Peyer's patch (tissue), 4 donors: ENCODE measurements around the gene CAPZA2. TPM values are rescaled to one million over a fixed set of nuclear protein-coding genes. Genes with fewer than 3 reads are reported as not detected.
"Not testable (repeated sequence)": the region's sequence is repeated elsewhere in the genome, so short reads cannot be mapped to it uniquely, and the experiment has no call there.

ENCODE experiments used
- DNase-seq, 3 donors: peaks; one replicate each; pipeline ENCODE4 v3.0.0-alpha.2; 2017 to 2019
- H3K27ac ChIP-seq, 4 donors: fragments of 200-600 bp; sonication (generic); one replicate each; pipeline ENCODE4 v1.5.1; 2016 to 2019
- H3K27me3 ChIP-seq, 2 donors: fragments of 200-600 bp; sonication (generic); one replicate each; pipeline ENCODE4 v1.5.1; 2019
- H3K36me3 ChIP-seq, 3 donors: fragments of 200-600 bp; sonication (generic); one replicate each; pipeline ENCODE4 v1.5.1; 2016 to 2019
- H3K4me1 ChIP-seq, 4 donors: fragments of 200-600 bp; sonication (generic); one replicate each; pipeline ENCODE4 v1.5.1; 2016 to 2019
- H3K4me3 ChIP-seq, 4 donors: fragments of 200-600 bp; sonication (generic); 1 replicate in 3 of 4; 2 replicates in 1 of 4; pipeline ENCODE4 v1.5.1; 2016 to 2019; ENCODE audit warnings: mild to moderate bottlenecking in 1 of 4
- H3K9me3 ChIP-seq, 4 donors: fragments of 200-600 bp; sonication (generic); one replicate each; pipeline ENCODE4 v1.5.1; 2016 to 2019; ENCODE audit warnings: mild to moderate bottlenecking in 1 of 4
- POLR2A ChIP-seq, 2 donors: fragments of 450-650 bp; IDR thresholded peaks; one replicate each; pipeline ENCODE4 v1.5.1; 2017; ENCODE audit warnings: antibody characterized with exemption in 2 of 2, mild to moderate bottlenecking in 2 of 2, moderate library complexity in 2 of 2
- total RNA-seq, 4 donors: library from RNA; depleted of rRNA; stranded (reverse); fragments of >200 nt; gene quantifications; one replicate each; pipeline ENCODE4 v1.1.0, GENCODE V29; 2016
- TF ChIP-seq, protein P1 (sequence below), 6 experiments: fragments of 450-650 bp in 4 of 6; fragments of 200-600 bp in 2 of 6; sonication (generic) in 1 of 6; IDR thresholded peaks; one replicate each; pipeline ENCODE4 v1.5.1; 2017 to 2019; ENCODE audit warnings: antibody characterized with exemption in 6 of 6, mild to moderate bottlenecking in 3 of 6, moderate library complexity in 1 of 6

CAPZA2 gene
- total RNA-seq: 100 to 1,000 TPM in 2 of 4 donors, 10 to 100 TPM in 2; 53.1 to 133 (median 97.2) TPM

DNA sequence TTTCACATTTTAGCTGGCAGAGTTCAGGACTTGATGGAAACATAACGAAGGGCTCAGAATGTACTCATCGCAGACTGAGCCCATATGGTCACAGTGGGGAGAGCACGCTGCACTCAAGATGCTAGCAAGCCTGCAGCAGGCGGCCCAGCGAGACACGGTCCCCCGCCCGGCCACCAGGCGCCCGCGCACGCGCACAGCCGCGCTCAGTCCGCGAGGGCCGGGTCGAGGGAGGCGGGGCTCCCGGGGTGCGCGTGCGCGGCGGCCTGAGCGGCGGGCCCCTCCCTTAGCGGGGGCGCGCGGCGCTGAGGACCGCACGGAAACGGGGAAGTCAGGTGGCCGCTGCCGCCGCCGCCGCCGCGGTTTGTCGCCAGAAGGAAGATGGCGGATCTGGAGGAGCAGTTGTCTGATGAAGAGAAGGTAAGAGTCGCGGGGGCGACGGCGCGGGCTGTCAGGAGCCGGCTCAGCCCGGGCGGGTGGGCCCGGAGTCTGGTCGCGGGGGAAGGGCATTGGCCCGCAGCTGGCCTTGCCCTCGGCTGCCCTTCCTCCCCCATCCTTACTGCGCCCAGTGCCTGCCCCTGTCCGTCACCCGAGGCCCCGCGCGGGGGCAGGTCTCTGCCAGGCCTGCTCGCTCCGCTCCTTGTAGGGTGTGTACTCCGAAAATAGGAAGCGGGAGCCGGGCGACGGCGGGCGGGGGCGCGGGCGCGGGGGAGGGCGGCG is at the start of gene CAPZA2:
TSS of gene CAPZA2 (plus strand) at position 354 of the 717 bp plus-strand sequence. CDS start at position 379, 25 bp downstream.
- peak within 1 kb of the TSS; percentile 80 to 100 (median 88) for H3K4me3 ChIP-seq
- H3K27me3 ChIP-seq: no peaks in the 10 kb centered on the region
- no peaks in the 10 kb centered on the region for H3K36me3 ChIP-seq
- H3K9me3 ChIP-seq: no peaks in the 10 kb centered on the region
- TF ChIP-seq, protein P1, sequence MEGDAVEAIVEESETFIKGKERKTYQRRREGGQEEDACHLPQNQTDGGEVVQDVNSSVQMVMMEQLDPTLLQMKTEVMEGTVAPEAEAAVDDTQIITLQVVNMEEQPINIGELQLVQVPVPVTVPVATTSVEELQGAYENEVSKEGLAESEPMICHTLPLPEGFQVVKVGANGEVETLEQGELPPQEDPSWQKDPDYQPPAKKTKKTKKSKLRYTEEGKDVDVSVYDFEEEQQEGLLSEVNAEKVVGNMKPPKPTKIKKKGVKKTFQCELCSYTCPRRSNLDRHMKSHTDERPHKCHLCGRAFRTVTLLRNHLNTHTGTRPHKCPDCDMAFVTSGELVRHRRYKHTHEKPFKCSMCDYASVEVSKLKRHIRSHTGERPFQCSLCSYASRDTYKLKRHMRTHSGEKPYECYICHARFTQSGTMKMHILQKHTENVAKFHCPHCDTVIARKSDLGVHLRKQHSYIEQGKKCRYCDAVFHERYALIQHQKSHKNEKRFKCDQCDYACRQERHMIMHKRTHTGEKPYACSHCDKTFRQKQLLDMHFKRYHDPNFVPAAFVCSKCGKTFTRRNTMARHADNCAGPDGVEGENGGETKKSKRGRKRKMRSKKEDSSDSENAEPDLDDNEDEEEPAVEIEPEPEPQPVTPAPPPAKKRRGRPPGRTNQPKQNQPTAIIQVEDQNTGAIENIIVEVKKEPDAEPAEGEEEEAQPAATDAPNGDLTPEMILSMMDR (IDR thresholded peaks at IDR 0.05): peak; percentile 14 to 95 (median 88)
- TF ChIP-seq POLR2A (IDR thresholded peaks at IDR 0.05): peak; percentile 37 to 77
- DNase-seq: peak; percentile 86 to 96 (median 95)
- peaks cover 0 to 25% (median 1%) of the 10 kb centered on the region in 4 donors for H3K4me1 ChIP-seq
- H3K27ac ChIP-seq: peak within 1 kb of the TSS; percentile 91 to 100 (median 96)

DNA sequence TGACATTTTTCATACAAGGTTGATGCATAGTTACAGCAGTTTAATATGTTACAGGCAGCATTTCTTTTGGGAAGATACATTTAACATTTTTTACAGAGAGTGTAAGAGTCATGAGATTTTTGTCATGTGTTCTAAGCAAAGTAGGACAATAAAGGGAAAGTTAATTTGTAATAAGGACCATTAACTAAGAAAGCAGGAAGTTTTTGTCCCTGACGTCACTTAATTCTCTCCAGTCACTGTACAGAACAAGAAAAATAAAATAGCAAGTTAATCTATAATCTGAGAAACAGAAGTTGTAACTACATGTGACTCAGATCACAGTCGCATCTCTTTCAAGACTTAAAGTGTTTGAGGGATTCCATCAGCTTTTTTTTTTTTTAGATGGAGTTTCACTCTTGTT is 49.5 kb upstream of the CAPZA2 start:
- no peak for DNase-seq
- no peak for TF ChIP-seq POLR2A (IDR thresholded peaks at IDR 0.05)
- TF ChIP-seq, protein P1 (IDR thresholded peaks at IDR 0.05): no peak
- Histone ChIP-seq H3K9me3 (no peaks in the 10 kb centered on the region), H3K4me3 (no peak overlapping the region), H3K27ac (peak overlapping the region in 2 of 4 donors; percentile 12 to 35), H3K36me3 (no peaks in the 10 kb centered on the region), H3K27me3 (no peaks in the 10 kb centered on the region), H3K4me1 (peaks cover 0 to 9% (median 1%) of the 10 kb centered on the region in 4 donors)

DNA sequence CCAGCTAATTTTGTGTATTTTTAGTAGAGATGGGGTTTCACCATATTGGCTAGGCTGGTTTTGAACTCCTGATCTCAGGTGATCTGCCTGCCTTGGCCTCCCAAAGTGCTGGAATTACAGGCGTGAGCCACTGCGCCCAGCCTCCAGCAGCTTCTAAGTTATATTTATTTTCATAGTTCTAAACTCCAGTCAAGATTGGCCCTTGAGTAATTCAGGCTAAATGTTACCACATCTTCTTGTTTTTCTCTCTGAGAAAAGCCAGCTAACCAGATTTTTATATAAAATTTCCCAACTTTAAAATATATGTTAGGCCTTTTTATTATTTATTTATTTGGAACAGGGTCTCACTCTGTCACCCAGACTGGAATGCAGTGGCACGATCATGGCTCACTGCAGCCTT is 49.0 kb upstream of the CAPZA2 start:
- not testable (repeated sequence) for H3K4me3 ChIP-seq, H3K27ac ChIP-seq, H3K36me3 ChIP-seq, DNase-seq, H3K4me1 ChIP-seq, H3K27me3 ChIP-seq, H3K9me3 ChIP-seq

DNA sequence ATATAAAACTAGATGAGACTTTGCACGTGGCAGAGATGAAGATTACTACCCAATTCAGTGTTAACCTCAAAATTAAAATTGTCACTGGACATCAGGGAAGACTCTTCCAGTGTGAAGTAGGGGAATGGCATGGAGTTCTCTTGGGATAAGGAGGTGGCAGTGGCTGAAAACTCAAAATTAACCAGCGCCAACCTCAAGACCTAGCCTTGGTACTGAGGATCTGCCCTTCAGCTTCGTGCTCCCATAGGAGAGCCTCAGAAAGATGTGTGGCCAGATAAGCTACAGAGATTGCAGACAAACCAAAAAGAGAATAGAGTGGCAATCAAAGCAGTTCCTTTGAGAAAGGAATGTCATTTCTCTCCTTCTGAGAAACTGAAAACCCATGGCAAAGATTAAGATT is 47.3 kb upstream of the CAPZA2 start:
- Histone ChIP-seq H3K27me3 (no peaks in the 10 kb centered on the region), H3K36me3 (no peaks in the 10 kb centered on the region), H3K9me3 (no peaks in the 10 kb centered on the region), H3K4me3 (no peak overlapping the region), H3K4me1 (peaks cover 0 to 2% (median 0%) of the 10 kb centered on the region in 4 donors), H3K27ac (no peak overlapping the region)
- DNase-seq: no peak
- no peak for TF ChIP-seq POLR2A (IDR thresholded peaks at IDR 0.05)
- TF ChIP-seq, protein P1 (IDR thresholded peaks at IDR 0.05): no peak

DNA sequence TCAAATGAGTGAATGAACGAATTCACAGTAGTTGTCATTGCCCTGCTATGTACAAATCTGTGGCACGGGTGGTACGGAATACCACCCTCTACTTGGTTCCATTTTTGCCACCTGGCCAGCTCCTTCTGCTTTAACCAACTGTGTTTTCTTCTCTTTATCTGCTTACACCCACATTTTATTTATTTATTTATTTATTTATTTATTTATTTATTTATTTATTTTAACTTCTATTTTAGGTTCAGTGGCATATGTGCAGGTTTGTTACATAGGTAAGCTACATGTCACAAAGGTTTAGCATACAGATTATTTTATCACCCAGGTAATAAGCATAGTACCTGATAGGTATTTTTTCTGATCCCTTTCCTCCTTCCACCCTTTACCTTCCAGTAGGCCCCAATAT is 42.2 kb upstream of the CAPZA2 start:
- no peaks in the 10 kb centered on the region for H3K9me3 ChIP-seq
- no peak overlapping the region for H3K27ac ChIP-seq
- TF ChIP-seq, protein P1 (IDR thresholded peaks at IDR 0.05): no peak
- no peak for TF ChIP-seq POLR2A (IDR thresholded peaks at IDR 0.05)
- H3K27me3 ChIP-seq: no peaks in the 10 kb centered on the region
- H3K36me3 ChIP-seq: no peaks in the 10 kb centered on the region
- H3K4me3 ChIP-seq: no peak overlapping the region
- DNase-seq: no peak
- no peaks in the 10 kb centered on the region for H3K4me1 ChIP-seq

DNA sequence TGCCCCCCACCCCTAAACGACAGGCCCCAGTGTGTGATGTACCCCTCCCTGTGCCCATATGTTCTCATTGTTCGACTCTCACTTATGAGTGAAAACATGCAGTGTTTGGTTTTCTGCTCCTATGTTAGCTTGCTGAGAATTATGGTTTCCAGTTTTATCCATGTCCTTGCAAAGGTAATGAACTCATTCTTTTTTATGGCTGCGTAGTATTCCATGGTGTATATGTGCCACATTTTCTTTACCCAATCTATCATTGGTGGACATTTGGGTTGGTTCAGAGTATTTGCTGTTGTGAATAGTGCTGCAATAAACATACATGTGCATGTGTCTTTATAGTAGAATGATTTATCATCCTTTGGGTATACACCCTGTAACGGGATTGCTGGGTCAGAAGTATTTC is 40.7 kb upstream of the CAPZA2 start:
- DNase-seq, H3K27me3 ChIP-seq, H3K9me3 ChIP-seq, H3K27ac ChIP-seq, H3K4me3 ChIP-seq, H3K36me3 ChIP-seq, H3K4me1 ChIP-seq: not testable (repeated sequence)
